Occipital lobe (tissue), 3 donors: Measurements from ENCODE around the gene GNAS-AS1. TPM values are rescaled to one million over a fixed set of nuclear protein-coding genes. Genes with fewer than 3 reads are reported as not detected.

Experiments used
- DNase-seq: peaks from one replicate; lab custom pipeline; 2025; lab: John Stamatoyannopoulos, UW
- small RNA-seq: library from RNA; depleted of rRNA; stranded (forward); fragments of <200 nt; gene quantifications from one replicate; pipeline ENCODE3, GENCODE V24; 2014
- total RNA-seq: library from RNA; depleted of rRNA; stranded (reverse); fragments of >200 nt; gene quantifications from one replicate; pipeline ENCODE4 v1.2.3, GENCODE V29; 2014

Gene GNAS-AS1
- total RNA-seq, 1 donor from 2014 or later, result 0.94 TPM

DNA sequence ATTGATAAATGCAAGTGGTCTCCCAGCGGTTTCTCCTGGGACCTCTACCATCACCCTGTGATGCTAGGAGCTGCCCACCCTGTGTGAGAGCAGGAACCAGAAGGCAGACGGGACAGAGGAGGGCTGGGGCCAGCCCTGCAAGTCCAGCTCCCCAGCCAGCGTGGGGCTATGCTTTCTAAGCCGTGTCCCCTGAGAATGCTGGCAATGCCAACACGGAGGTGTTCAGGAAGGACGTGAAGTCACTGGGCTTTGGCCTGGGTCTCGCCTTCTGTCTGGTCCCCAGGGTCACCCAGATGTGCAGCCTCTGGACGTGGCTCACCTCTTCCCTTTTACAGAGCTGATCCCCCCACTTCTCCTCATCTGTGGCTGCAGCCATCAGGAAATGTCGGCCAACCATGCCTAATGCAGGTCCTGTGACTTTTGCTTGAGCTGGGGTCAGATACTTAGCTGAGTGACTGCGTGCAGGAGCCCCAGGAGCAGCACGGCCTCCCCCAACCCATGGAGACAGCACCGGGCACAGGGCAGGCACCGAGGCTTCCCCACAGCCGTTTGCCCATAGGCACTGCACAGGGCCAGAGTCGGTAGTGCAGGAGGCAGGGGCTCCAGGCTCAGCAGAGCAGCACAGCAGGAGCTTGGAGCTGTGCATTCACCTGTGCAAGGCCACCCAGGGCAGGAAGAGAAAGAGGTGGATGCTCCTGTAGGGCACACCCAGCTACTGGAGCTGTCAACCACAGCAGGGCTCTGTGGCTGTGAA, 66.2 kb downstream of the GNAS-AS1 start:
- no peak for DNase-seq

DNA sequence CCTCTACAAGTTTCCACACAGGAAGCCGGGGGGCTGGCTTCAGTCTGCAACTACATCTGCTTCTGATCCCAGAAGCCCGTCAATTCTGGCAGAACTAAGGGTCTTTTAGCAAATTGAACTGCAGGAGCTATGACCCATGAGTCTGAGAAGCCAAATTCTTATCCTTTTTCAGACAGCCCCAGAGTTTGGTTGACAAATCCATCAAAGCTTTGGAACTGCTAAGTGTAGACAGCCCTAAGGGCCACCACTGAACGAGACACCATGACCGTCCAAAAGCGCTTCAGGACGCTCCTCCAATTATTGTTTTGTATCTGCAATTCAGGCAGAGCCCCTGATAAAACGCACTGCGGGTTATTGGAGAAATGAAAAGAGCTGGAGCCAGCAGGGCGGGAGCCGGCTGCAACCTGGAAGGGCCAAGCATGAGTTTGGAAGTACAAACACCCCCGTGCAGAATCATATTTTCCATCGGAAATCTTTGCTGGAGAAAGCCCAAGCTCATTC, 67.1 kb downstream of the GNAS-AS1 start:
- no peak for DNase-seq

- DNase-seq, result no peak
These were observed 69.6 kb downstream of the GNAS-AS1 start for GRCh38 chr20:58781138-58781537.

GRCh38 chr20:58778760-58779159, 71.9 kb downstream of the GNAS-AS1 start:
- DNase-seq, result no peak

GRCh38 chr20:58777657-58778056, 73.0 kb downstream of the GNAS-AS1 start:
- no peak for DNase-seq

GRCh38 chr20:58776109-58776508, 74.6 kb downstream of the GNAS-AS1 start:
- no peak for DNase-seq

DNA sequence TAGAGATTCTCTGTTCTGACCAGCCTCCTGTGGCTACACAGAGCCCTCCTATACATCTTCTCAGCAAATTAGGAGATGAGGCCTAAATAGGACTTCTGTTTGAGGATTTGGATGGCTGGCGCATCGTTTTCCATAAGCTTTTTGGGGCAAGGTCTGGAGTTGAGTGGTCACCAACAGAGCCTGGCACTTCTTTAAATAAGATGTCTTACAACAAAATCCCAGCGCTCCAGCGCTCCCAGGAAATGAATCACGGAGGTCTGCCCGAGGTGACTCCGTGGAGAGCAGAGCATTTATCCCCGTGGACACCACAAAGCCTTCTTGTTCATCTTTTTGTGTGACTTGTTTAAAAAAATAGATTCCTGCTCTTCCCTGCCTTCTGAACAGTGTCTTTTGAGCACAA, 75.3 kb downstream of the GNAS-AS1 start:
- no peak for DNase-seq

DNA sequence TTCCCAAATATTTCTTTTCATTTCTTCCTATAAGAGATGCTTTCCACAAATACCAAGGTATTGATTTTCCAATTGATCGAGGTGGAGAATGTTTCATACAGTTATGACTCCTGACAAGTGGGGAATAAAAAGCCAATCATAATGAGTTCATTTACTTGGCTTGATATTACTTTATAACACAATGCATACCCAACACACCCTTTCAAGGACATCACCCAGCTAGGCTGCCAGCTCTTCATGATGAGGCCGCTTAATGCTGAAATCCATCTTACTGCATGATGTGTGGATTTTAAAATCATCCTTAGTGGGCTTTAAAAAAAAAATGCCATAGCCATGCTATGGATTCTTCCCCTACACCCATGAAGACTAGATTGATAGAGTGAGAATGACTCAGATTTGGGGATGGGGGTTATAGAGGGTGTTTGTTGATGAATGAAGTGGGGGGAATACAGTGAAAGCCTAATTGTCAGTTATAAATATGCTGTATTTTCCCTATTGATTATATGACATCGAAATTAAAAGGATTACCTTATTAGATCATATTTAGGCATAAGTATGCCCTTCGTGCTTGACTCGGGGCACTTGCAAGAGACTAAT, 75.9 kb downstream of the GNAS-AS1 start:
- DNase-seq, result no peak

- no peak for DNase-seq
These were observed 76.5 kb downstream of the GNAS-AS1 start for GRCh38 chr20:58774214-58774613.

- no peak for DNase-seq
These were observed 77.9 kb downstream of the GNAS-AS1 start for GRCh38 chr20:58772786-58773185.

Small RNAs within 50 kb of the gene (small RNA-seq; reads per million reads assigned to genes)
- gene MIR298 (not detected), gene RF02127 (not detected), gene RF02128 (not detected), gene RF02130 (not detected), gene RF02131 (not detected)

Other genes starting within 250 kb of the GNAS-AS1 start
- 33.2 TPM for gene STX16, start 199.6 kb downstream of the GNAS-AS1 start, total RNA-seq
- 7.5 TPM for gene NPEPL1, start 158.1 kb downstream of the GNAS-AS1 start, total RNA-seq
- 344 TPM for gene GNAS, start 1.8 kb upstream of the GNAS-AS1 start, total RNA-seq
- gene NELFCD, start 130.4 kb upstream of the GNAS-AS1 start, total RNA-seq, result 45.7 TPM
- gene CTSZ, start 156.4 kb upstream of the GNAS-AS1 start, total RNA-seq, result 12.2 TPM
- gene TUBB1, start 168.5 kb upstream of the GNAS-AS1 start, total RNA-seq, result 0.47 TPM
- 28.7 TPM for gene ATP5F1E, start 181.4 kb upstream of the GNAS-AS1 start, total RNA-seq
- gene PRELID3B, start 191.9 kb upstream of the GNAS-AS1 start, total RNA-seq, result 61.3 TPM